GM19452 (cell line): ENCODE data around the gene TOR1B.
"Not testable (repeated sequence)": the region's sequence is repeated elsewhere in the genome, so short reads cannot be mapped to it uniquely, and the experiment has no call there.

Experiments
- ATAC-seq: cut with Tn5 transposase; IDR thresholded peaks from one replicate; pipeline ENCODE4 v1.9.1; 2021; ENCODE audit not compliant: unreplicated experiment

TOR1B gene

GRCh38 chr9:129776566-129776937, 26.4 kb upstream of the TOR1B start:
- no peak for ATAC-seq

- no peak for ATAC-seq
These were observed 25.8 kb upstream of the TOR1B start for GRCh38 chr9:129776938-129777768.

- no peak for ATAC-seq
These were observed 25.2 kb upstream of the TOR1B start for GRCh38 chr9:129777769-129778130.

- no peak for ATAC-seq
These were observed 24.5 kb upstream of the TOR1B start for GRCh38 chr9:129778469-129778868.

- ATAC-seq: no peak
These were observed 23.3 kb upstream of the TOR1B start for GRCh38 chr9:129779560-129780190.

- no peak for ATAC-seq
These were observed 21.9 kb upstream of the TOR1B start for GRCh38 chr9:129781131-129781530.

- no peak for ATAC-seq
These were observed 21.0 kb upstream of the TOR1B start for GRCh38 chr9:129781981-129782380.

- ATAC-seq: no peak
These were observed 19.2 kb upstream of the TOR1B start for GRCh38 chr9:129783516-129784361.

- not testable (repeated sequence) for ATAC-seq
These were observed 18.0 kb upstream of the TOR1B start for GRCh38 chr9:129784970-129785369.

- ATAC-seq: no peak
These were observed 17.1 kb upstream of the TOR1B start for GRCh38 chr9:129785866-129786265.

- ATAC-seq: no peak
These were observed 16.5 kb upstream of the TOR1B start for GRCh38 chr9:129786481-129786880.

GRCh38 chr9:129794549-129794948, 8.4 kb upstream of the TOR1B start:
- ATAC-seq: no peak

GRCh38 chr9:129796029-129796428, 7.0 kb upstream of the TOR1B start:
- ATAC-seq: not testable (repeated sequence)

GRCh38 chr9:129798973-129799372, 4.0 kb upstream of the TOR1B start:
- no peak for ATAC-seq

GRCh38 chr9:129801504-129801903, 1.5 kb upstream of the TOR1B start:
- no peak for ATAC-seq

GRCh38 chr9:129803676-129804060, 684 bp downstream of the TOR1B start:
- ATAC-seq: no peak

GRCh38 chr9:129806061-129806460, 3.1 kb downstream of the TOR1B start:
- ATAC-seq: no peak

GRCh38 chr9:129809346-129809745, 6.4 kb downstream of the TOR1B start:
- no peak for ATAC-seq

- ATAC-seq: no peak
These were observed 7.1 kb downstream of the TOR1B start for GRCh38 chr9:129810116-129810515.

GRCh38 chr9:129810788-129811187, 7.8 kb downstream of the TOR1B start:
- no peak for ATAC-seq

- no peak for ATAC-seq
These were observed 9.0 kb downstream of the TOR1B start for GRCh38 chr9:129811967-129812363.

- ATAC-seq: no peak
These were observed 9.4 kb downstream of the TOR1B start for GRCh38 chr9:129812385-129812784.
